ENCODE results near the gene BCL10. TPM values are rescaled to one million over a fixed set of nuclear protein-coding genes. Genes with fewer than 3 reads are reported as not detected.

Gene BCL10
- total RNA-seq, 2 donors from 2014 or later, result 49.8 to 51.9 TPM

DNA sequence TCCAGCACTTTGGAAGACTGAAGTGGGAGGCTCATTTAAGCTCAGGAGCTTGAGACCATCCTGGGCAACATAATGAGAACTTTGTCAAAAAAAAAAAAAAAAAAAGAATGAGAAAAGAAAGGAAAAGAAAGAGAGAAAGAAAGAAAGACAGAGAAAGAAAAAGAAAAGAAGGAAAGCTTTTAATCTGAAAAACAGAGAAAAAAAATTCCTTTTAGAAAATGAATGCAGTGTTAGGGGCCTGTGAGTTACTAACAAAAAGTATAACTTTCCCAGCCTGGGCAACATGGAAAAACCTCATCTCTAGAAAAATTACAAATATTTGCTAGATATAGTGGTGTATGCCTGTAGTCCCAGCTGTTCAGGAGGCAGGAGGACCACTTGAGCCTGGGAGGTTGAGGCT is 59.7 kb downstream of the BCL10 start:
- peaks cover 58% of the 10 kb centered on the region for H3K27me3 Mint-ChIP-seq
- H3K27ac Mint-ChIP-seq, result peak overlapping the region; percentile 29
- peaks cover 7% of the 10 kb centered on the region for H3K36me3 Mint-ChIP-seq (ENCODE audit: low read depth)
- no peak overlapping the region for H3K4me3 Mint-ChIP-seq
- ATAC-seq, result no peak
- DNase-seq, result no peak
- no peaks in the 10 kb centered on the region for H3K9me3 ChIP-seq (ENCODE audit: control insufficient read depth, low read length, poor library complexity, severe bottlenecking)
- no peaks in the 10 kb centered on the region for H3K4me1 Mint-ChIP-seq

Other genes with a start within 250 kb of the BCL10 start
- 1 to 10 TPM; 3.2 to 5.1 TPM for gene MCOLN3, start 228.1 kb downstream of the BCL10 start, total RNA-seq
- 1 to 10 TPM; 2.7 to 2.8 TPM for gene SYDE2, start 75.6 kb downstream of the BCL10 start, total RNA-seq
- 10 to 100 TPM; 51.5 to 51.7 TPM for gene C1orf52, start 17.0 kb downstream of the BCL10 start, total RNA-seq
- not detected for gene DDAH1, start 188.5 kb upstream of the BCL10 start, total RNA-seq

All from T-helper 17 cell (primary cell).